ENCODE data around the gene VSIR.

DNA sequence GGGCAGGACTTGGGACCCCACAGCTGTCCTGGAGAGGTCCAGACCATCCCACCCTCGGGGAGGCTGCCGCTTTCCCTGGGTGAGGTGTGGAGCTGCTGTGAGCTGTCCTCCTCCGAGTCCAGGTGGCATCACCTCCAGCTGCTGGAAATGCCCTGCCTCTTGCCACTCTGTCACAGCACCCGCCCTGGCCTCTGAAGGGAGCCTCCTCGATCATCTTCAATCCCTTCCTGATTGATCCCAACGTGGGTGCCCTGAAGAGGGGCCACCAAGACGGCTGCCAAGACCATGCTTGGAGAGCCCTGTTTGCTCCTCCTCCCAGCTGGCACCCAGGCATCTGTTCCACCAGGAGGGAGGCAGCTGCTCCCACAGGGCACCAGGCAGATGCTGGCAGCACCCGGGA lies 58.3 kb downstream of the VSIR start:
- no peak for TF ChIP-seq TAF1 (IDR thresholded peaks at IDR 0.05; ENCODE audit: borderline replicate concordance, insufficient read depth, low read length)
- TF ChIP-seq, protein P1, sequence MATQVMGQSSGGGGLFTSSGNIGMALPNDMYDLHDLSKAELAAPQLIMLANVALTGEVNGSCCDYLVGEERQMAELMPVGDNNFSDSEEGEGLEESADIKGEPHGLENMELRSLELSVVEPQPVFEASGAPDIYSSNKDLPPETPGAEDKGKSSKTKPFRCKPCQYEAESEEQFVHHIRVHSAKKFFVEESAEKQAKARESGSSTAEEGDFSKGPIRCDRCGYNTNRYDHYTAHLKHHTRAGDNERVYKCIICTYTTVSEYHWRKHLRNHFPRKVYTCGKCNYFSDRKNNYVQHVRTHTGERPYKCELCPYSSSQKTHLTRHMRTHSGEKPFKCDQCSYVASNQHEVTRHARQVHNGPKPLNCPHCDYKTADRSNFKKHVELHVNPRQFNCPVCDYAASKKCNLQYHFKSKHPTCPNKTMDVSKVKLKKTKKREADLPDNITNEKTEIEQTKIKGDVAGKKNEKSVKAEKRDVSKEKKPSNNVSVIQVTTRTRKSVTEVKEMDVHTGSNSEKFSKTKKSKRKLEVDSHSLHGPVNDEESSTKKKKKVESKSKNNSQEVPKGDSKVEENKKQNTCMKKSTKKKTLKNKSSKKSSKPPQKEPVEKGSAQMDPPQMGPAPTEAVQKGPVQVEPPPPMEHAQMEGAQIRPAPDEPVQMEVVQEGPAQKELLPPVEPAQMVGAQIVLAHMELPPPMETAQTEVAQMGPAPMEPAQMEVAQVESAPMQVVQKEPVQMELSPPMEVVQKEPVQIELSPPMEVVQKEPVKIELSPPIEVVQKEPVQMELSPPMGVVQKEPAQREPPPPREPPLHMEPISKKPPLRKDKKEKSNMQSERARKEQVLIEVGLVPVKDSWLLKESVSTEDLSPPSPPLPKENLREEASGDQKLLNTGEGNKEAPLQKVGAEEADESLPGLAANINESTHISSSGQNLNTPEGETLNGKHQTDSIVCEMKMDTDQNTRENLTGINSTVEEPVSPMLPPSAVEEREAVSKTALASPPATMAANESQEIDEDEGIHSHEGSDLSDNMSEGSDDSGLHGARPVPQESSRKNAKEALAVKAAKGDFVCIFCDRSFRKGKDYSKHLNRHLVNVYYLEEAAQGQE (IDR thresholded peaks at IDR 0.05; ENCODE audit: insufficient read depth in 1 of 2, low read depth in 2 of 2, low read length in 2 of 2): no peak

Data from PFSK-1 (cell line).